Activated CD8-positive, alpha-beta memory T cell treated with anti-CD3 and anti-CD28 coated beads for 4 hours (primary cell): ENCODE measurements around the gene MAN1B1.

Source experiments
- DNase-seq, 2 donors: peaks; one replicate each; pipeline ENCODE4 v3.0.0-alpha.2; 2020; ENCODE audit warnings: low read depth in 2 of 2

Gene MAN1B1

DNA sequence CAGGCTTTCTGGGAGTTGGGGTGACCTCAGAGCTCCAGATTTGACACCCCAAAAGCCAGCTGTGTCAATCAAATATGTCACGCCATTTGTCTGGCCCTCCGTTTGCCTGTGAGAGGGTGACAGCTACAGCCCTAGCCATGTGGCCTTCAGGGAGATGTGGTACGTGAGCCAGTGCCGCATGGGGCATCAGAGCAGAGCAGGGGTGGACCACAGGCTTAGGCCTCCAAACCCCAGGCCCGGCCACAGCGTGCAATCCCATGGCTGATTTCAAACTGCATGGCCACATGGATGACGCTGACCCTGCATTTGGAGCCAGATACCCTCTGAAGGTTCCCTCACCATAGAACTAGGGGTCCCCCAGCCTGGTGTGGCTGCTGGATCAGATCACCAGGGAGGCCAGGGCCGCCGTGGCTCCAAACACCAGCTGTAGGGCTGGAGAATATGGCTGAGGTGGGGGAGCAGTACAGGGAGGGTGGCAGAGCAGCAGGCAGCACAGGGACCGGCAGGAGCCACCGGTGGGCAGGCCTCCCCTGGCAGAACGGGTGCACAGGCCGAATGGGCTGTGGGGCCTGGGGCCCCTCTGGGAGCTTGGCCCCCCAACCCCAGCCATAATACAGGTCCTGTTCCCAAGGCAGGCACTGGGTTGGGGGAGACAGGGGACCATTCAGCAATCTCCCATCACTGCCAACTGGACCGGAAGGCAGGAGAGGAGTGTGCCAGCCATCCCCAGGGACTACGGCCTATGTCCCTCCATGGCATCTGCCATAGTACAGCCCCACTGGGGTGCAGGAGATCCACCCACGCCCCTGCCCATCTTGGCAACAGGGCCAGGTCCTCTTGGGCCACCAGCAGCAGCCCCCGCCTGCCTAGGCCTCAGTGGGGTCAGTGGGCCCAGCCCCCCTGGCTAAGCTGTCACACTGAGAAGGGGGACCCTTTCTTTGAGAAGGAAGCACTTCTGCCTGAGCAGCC lies 18.0 kb upstream of the MAN1B1 start:
- no peak for DNase-seq

DNA sequence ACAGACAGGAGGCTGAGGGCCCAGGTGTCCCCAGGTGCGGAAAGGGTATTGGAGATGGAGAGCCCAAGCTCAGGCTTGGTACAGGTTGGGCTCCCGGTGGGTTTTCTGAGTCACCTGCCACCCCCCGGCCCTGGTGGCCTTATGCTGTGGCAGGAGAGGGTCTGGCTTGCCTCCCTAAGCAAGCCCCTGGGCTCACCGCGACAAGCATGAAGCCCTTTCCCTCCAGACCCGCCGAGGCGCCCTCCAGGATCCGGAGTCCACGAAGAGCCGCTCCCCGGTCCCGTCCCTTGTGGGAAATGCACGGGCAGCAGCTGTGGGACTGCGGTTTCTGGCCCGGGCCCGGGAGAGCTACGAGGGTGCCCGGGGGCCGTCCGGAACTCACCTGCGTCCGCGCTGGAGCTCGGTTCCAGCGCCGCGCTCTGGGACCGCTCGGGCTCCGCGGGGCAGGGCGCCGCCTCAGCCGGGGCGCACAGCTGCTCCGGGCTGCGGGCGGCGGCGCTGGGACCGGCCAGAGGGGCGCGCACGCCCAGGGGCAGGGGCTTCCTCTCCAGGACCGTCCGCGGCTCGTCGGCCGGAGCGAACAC lies 17.2 kb upstream of the MAN1B1 start:
- DNase-seq, result no peak

DNA sequence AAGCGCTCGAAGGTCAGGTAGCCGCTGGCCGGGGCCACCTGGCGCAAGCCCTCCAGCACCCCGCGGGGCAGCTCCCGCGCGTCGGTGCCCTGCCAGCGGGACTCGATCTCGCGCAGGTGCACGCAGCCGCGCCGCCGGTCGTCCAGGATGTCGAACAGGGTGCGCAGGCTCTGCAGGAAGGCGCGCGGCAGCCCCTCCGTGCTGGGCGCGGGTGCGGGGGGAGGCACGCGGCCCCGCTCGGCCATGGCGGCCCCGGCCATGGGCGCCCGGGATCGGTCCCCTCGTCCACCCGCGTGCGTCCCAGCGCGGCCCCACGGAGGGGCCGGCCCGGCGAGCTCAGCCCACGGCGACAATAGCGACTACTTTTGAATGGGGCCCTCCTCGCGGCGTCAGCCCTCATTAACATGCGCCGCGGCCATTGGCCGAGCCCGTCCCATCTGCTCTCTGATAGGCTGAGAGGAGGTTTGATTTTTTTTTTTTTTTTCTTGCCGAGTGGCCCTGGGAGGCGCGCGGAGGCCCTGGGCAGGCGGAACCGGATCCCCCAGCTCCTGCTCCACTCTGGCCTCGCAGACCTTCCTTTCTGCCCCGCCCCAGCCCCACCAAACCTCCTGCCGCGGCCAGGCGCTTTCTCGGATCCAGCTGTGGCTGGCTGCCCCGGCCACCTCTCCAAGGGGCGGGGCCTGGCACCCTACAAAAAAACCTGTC lies 16.4 kb upstream of the MAN1B1 start, which contains the start of gene SAPCD2:
TSS of gene SAPCD2 (minus strand) at position 357 of the 705 bp plus-strand sequence. CDS start at position 260, 97 bp downstream.
- peak; percentile 70 to 73 for DNase-seq

DNA sequence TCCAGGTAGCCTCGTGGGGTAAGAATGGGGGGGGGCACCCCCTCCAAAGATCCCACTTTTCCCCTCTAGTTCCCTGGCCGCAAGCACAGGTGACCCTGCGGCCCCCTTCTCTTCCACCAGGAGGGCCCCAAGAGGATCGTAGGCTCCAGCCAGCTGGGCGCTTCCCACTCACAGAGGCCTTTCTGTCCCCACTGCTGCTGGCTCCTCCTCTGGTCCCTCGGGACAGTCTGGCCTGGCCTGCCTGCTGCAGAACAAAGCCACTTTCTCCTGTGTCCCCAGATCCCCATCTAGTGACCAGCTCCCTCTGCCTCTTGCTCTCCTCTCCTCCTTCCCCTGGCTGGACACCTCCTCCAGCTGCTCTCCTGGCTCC lies 15.9 kb upstream of the MAN1B1 start:
- no peak for DNase-seq

DNA sequence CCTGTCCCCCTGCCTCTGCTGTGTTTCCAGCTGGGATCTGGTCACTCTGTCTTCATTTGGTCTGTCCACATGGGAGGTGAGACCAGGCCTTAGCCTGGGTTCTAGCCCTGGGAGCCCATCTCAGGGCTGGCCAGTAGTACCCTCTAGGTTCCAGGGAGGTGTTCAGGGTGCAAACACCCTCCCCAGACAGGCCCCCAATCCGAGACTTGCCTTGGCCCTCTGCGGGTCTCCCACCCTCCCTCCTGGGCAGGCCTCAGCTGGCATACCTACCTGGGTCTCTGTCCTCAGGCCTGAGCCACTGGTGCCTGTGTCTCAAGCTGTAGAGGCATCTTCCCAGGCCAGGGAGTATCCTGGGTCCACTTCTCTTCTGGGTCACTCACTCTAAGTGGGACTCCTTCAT lies 15.5 kb upstream of the MAN1B1 start:
- DNase-seq, result no peak

DNA sequence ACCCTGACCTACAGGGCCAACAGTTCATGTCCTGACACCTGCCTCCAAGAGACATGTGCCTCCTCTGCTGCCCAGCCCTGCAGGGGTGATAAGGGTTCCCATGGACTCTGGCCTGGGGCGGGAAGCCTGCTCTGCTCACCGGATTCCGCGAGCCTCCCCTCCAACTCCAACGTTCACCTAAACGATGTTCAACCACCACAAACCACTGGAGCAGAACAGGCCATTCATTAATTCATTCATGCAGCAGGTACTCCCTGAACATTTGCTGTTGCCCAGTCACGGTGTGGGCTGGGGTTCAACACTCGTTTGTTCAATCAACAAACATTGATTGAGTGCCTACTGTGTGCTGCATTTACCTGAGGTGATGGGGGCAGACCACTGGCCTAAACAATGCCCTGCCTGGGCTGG lies 12.8 kb upstream of the MAN1B1 start:
- DNase-seq, result no peak

DNA sequence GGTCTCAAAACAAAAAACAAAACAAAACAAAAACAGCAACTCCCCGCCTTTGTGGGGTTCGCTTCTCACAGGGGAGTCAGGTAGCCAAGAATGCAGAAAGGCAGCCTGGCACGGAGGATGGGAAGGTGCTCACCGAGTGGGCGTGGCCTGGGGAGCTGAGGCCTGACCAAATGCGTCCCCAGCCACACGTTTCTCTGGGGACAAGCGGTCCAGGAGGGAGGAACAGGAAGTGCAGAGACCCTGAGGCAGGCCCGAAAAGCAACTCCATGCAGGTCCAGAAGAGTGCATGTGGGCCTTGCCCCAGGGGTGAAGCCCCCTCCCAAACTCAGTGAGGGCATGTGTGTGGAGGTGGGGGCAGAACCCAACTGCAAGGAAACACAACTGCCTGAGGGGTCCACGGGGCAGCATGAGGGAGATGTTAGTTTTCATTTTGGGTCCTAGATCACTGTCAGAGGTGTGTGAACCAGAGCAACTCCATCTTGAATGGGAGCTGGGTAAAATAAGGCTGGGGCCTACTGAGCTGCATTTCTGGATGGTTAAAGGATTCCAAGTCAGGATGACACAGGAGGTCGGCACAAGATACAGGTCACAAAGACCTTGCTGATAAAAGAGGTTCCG lies 12.0 kb upstream of the MAN1B1 start:
- DNase-seq, result no peak

DNA sequence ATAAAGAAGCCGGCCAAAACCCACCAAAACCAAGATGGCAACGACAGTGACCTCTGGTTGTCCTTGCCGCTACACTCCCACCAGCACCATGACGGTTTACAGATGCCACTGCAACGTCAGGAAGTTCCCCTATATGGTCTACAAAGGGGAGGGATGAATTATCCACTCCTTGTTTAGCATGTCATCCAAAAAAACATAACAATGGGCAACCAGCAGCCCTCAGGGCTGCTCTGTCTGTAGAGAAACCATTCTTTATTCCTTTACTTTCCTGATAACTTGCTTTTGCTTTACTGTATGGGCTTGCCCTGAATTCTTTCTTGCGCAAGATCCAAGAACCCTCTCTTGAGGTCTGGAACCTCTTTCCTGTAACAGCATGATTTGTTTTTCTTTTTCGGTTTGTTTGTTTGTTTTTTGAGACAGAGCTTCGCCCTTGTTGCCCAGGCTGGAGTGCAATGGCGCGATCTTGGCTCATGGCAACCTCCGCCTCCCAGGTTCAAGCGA lies 11.5 kb upstream of the MAN1B1 start:
- no peak for DNase-seq

DNA sequence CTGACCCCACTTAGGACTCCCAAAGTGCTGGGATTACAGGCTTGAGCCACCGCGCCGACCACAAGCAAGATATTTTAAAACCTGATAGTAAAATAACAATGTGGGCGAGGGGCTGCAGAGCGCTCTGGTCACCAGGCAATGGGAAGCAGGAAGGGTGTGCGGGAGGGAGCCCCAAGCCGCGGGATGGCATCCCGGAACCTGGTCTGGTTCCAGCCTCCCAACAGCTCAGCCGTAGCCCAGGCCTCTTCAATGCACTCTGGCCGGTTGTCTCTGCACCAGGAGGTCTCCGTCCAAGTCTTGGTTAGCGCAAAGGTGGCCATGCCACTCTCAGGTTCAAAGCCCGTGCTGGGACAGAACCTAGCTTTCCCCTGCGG lies 10.2 kb upstream of the MAN1B1 start:
- no peak for DNase-seq

DNA sequence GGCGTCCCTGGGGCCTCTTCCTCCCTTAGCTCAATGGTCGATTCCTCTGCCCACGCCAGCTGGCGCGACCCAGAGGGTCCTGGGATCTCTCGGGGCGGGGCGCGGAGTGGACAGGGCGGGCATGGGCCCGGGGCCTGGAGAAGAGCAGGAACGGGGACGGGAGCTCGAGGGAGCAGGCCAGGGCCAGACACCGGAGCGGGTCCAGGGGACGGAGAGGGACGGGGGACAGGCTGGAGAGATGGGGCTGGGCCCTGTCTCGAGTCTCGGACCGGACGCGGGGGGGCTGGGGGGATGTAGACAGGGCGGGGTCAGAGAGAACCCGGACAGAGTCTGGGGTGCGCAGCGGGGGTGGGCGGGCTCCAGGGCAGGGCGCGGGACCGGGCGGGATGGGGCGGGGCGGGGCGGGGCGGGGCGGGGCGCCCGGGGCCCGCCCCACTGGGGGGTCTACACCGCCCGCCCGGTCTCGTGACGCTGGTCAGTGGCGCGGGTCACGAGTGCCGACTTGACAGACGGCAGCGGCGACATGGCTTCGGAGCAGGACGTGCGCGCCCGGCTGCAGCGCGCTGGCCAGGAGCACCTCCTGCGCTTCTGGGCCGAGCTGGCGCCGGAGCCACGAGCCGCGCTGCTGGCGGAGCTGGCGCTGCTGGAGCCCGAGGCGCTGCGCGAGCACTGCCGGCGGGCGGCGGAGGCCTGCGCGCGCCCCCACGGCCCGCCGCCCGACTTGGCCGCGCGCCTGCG lies 9.6 kb upstream of the MAN1B1 start, which contains the start of gene UAP1L1:
TSS of gene UAP1L1 (plus strand) at position 508 of the 738 bp plus-strand sequence. CDS start at position 524, 16 bp downstream.
- DNase-seq, result no peak

DNA sequence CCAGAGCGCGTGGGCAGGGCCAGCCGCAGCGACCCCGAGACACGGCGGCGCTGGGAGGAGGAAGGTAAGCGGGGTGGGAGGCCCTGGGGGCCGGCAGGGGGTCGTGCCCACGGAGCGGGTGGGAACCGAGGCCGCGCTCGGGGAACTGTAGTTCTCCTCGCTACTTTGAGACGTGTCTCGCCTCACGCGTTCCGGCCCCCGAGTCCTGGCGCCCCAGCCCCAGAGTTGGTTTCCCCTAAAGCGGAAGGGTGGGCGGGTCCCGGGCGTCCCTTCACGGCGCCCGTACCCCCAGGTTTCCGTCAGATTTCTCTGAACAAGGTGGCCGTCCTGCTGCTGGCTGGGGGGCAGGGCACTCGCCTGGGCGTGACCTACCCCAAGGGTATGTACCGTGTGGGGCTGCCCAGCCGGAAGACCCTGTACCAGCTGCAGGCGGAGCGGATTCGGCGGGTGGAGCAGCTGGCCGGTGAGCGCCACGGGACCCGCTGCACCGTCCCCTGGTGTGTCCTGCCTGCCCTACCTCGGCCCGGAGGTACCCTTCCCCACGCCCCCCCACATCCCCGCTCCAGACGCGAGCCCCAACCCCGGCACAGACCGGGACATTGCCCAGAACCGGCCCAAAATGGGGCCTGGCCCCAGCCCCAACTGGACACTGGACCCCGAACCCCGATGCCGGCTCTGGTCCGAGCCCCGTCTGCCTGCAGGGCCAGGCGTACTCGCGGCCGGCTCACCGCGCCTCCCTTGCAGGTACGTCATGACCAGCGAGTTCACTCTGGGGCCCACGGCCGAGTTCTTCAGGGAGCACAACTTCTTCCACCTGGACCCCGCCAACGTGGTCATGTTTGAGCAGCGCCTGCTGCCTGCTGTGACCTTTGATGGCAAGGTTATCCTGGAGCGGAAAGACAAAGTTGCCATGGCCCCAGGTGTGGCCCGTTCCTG lies 8.8 kb upstream of the MAN1B1 start:
- no peak for DNase-seq

DNA sequence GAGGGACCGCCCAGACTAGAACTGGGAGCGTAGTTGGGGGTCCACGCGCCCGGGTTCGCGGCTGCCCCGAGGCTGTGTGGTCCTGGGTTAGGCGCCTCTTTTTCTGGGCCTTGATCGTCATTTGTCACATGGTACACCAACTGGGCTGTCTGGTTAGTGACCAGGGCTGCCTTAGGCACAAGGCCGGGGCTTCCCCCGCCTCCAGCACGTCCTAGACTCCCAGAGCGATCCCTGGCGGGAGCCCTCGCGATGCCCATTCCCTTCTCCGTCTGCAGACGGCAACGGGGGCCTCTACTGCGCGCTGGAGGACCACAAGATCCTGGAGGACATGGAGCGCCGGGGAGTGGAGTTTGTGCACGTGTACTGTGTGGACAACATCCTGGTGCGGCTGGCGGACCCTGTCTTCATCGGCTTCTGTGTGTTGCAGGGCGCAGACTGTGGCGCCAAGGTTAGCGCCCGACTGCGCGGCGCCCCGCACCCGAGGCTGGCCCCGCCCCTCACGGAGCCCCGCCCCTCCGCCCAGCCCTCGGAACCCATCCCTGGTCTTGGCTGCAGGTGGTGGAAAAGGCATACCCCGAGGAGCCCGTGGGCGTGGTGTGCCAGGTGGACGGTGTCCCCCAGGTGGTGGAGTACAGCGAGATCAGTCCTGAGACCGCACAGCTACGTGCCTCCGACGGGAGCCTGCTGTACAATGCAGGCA lies 7.9 kb upstream of the MAN1B1 start:
- DNase-seq, result no peak

DNA sequence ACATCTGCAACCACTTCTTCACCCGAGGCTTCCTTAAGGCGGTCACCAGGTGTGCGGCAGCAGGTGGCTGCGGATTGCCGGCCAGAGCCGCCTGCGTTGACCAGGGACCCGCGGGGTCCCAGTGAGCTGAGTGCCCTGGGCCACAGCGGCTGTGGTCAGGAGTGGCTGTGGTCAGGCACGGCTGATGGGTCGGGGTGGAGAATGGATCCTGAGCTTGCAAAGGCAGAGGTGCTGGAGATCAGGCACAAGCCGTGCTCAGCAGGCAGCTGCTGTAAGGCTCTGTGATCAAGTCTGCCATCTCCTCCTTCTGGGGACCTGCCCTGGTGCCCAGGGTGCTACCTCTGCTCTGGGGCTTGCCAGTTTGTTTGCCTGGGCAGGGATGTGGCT lies 7.4 kb upstream of the MAN1B1 start:
- no peak for DNase-seq

DNA sequence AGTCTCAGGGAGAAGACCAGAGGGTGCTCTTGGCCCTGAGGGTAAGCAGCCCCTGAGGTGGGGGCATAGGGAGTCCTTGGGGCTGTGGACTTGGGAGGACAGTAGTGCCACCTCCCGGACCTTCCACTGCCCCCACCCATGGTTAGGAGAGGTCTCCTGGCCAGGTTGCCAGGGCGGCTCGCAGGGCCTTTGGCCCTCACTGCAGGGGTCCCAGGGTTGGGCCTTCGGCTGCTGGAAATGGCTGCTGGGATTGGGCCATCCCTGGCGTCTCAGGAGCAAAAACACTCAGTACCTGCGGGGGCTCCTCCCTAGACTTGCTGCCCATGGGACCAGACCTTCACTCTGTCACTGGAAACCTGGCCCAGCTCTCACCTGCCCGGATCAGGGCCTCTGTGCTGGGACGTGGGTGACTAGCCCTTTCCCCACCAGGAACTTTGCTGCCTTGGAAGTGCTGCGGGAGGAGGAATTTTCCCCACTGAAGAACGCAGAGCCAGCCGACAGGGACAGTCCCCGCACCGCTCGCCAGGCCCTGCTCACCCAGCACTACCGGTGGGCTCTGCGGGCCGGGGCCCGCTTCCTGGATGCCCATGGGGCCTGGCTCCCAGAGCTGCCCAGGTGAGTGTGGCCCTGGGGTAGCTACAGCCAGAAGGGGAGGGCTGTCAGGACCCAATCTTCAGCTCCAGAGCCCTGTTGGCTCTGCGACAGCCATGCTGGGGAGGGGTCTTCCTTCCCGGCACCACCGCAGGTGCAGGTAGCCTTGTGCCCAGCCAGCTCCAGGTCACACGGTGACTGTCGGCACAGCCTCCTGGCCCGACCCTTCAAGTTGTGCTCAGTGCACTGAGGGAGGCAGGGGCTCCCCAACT lies 6.3 kb upstream of the MAN1B1 start:
- no peak for DNase-seq

DNA sequence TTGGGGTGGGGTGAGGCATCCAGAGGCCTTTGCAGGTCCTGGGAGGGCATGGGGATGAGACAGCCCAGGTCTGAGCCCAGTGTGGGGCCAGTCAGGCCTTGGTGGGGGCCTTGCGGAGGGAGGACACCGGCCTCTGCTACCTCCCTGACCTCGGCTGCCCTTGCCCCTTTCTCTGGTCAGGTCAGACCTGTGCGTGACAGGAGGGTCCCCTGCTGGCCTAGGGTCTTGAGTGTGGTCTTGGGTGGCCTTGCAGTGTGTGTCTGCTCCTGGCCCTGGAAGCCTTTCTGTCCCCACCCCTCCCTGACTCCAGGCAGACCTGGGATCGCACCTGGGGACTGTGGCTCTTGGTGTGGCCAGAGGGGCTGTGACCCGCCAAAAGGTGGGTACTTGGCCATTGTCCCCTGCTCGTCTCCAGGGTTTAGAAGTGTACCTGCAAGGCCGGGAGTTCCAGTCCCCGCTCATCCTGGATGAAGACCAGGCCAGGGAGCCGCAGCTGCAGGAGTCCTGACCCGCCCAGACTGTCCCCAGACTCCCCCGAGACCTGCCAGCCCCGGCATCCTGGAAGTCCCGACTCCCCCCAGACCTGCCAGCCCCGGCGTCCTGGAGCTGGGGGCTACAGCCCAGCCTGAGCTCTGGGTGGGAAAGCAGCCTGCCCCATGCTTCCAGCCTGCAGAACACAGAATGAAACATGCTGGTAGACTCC lies 4.4 kb upstream of the MAN1B1 start:
- DNase-seq, result no peak

DNA sequence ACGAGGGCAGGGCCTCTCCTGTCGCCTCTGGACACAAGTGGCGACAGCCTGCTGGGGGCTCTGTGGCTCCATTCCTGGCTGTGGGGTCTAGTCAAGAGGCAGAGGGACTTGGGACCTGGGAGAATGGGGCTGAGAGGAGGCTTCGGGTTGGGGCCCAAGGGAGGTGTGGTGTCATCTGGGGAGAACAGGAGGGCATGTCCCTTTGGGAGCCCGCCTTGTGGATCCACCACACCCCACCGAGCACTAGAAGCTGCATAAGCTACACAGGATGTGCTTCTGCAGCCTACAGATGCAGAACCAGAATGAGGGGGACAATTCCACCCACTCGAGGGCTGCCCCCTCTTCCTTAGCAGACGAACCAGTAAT lies 3.9 kb upstream of the MAN1B1 start:
- no peak for DNase-seq

DNA sequence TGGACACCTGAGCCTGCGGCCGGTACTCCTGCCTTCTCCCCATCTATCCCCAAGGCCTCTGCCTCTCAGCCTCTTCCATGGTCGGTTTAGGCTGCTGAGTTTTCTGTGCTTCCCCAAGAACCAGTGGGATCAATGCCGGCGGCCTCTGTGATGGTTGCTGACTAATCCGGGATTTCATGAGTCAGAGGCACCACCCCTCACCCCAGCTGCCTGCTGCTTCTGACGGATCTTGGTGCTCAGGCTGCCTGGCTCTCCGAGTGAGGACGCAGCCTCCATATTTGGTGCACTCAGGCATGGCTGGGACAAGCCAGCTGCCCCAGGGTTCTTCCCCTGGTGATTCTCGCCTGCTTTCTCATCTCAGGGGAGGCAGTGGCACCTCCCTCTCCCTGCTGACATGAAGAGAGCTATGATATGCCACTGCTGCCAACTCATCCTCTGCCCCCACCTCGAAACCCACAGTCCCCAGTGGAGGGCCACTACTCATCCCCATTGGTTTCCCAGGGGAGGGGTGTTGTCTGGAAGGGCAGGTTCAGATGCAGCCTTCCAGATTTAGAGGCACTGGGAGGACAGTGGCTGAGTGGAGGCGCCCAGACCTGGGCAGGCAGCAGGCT lies 3.3 kb upstream of the MAN1B1 start:
- no peak for DNase-seq
